Measurements from ENCODE around the gene MACROD2. TPM values are rescaled to one million over a fixed set of nuclear protein-coding genes. Genes with fewer than 3 reads are reported as not detected.

Gene MACROD2
- total RNA-seq, 1 experiment from 2014 or later = 3.7 TPM

GRCh38 chr20:14688005-14688404 is 692.7 kb downstream of the MACROD2 start (continued):
- TF ChIP-seq SIN3A (IDR thresholded peaks at IDR 0.05; ENCODE audit: low read depth) = no peak
- TF ChIP-seq JUND (IDR thresholded peaks at IDR 0.05) = no peak

- DNase-seq (ENCODE audit: low read depth, low spot score) = no peak
- H4K20me1 ChIP-seq (ENCODE audit: insufficient read depth) = no peaks in the 10 kb centered on the region
- no peaks in the 10 kb centered on the region for H3K9me3 ChIP-seq (ENCODE audit: control insufficient read depth in 1 of 2, insufficient read depth in 1 of 2, low read depth in 1 of 2, low read length in 2 of 2)
- H3K4me3 ChIP-seq (replicated peaks in 1 of 2; ENCODE audit: low read depth in 1 of 2, low read length in 2 of 2) = no peak overlapping the region
- no peaks in the 10 kb centered on the region for H3K9me2 ChIP-seq (ENCODE audit: insufficient read depth)
- no peak overlapping the region for H3K9ac ChIP-seq (ENCODE audit: low read length)
- H3K36me3 ChIP-seq (ENCODE audit: control insufficient read depth in 1 of 2, insufficient read depth in 2 of 2, low read length in 2 of 2) = no peaks in the 10 kb centered on the region
- H3K27ac ChIP-seq (ENCODE audit: low read depth, low read length) = no peak overlapping the region
- H2AFZ ChIP-seq (ENCODE audit: low read depth, low read length, poor library complexity, severe bottlenecking) = no peak overlapping the region
- no peaks in the 10 kb centered on the region for H3K4me1 ChIP-seq (ENCODE audit: control insufficient read depth in 1 of 2, insufficient read depth in 2 of 2, low read length in 2 of 2)
- no peaks in the 10 kb centered on the region for H3K27me3 ChIP-seq (ENCODE audit: insufficient read depth, low read length)
- ChIA-PET POLR2A (no interaction called here), CTCF (no interaction called here), RAD21 (ENCODE audit: low non-redundant PET in 1 of 2, low total read pairs in 2 of 2, uncharacterized antibody in 2 of 2, unreplicated experiment in 2 of 2) (no interaction called here)
- no peaks in the 10 kb centered on the region for H3K79me2 ChIP-seq (ENCODE audit: insufficient read depth, low read length)
- TF ChIP-seq FOSL1 (IDR thresholded peaks at IDR 0.05; ENCODE audit: low read depth) = no peak
- TF ChIP-seq YY1 (IDR thresholded peaks at IDR 0.05; ENCODE audit: extremely low read depth, insufficient replicate concordance, low read depth, low read length) = no peak
- no peak for TF ChIP-seq RAD21 (IDR thresholded peaks at IDR 0.05; ENCODE audit: low read depth)
- no peak for TF ChIP-seq ATF3 (IDR thresholded peaks at IDR 0.05)
- TF ChIP-seq EZH2phosphoT487 (IDR thresholded peaks at IDR 0.05; ENCODE audit: borderline replicate concordance) = no peak
- TF ChIP-seq SIN3A (IDR thresholded peaks at IDR 0.05; ENCODE audit: low read depth) = no peak
- no peak for TF ChIP-seq ZNF274 (IDR thresholded peaks at IDR 0.05; ENCODE audit: low read depth, low read length)
- no peak for TF ChIP-seq SP1 (IDR thresholded peaks at IDR 0.05; ENCODE audit: low read depth)
- no TSS peak for BruUV-seq (replicated peaks)
- intact Hi-C loops (cut with micrococcal nuclease) = no loop called here
- no peak for ATAC-seq
- no peak overlapping the region for H3K4me2 ChIP-seq (ENCODE audit: low read length)
These were observed 696.7 kb downstream of the MACROD2 start for GRCh38 chr20:14691994-14692393.

- RAD21 ChIA-PET (ENCODE audit: low non-redundant PET in 1 of 2, low total read pairs in 2 of 2, uncharacterized antibody in 2 of 2, unreplicated experiment in 2 of 2) = no interaction called here
- CTCF ChIA-PET = no interaction called here
- TF ChIP-seq REST (IDR thresholded peaks at IDR 0.05; ENCODE audit: low read depth) (no peak), FOSL1 (IDR thresholded peaks at IDR 0.05; ENCODE audit: low read depth) (no peak), POLR2AphosphoS5 (IDR thresholded peaks at IDR 0.05; ENCODE audit: low read depth, low read length) (no peak), CEBPB (IDR thresholded peaks at IDR 0.05; ENCODE audit: low read depth) (no peak), RAD21 (IDR thresholded peaks at IDR 0.05; ENCODE audit: low read depth) (no peak), JUND (IDR thresholded peaks at IDR 0.05) (no peak), EGR1 (IDR thresholded peaks at IDR 0.05; ENCODE audit: low read depth) (no peak), TCF7L2 (IDR thresholded peaks at IDR 0.05; ENCODE audit: borderline replicate concordance, extremely low read depth, insufficient read depth, insufficient read length) (no peak), EZH2 (IDR thresholded peaks at IDR 0.05) (no peak)
These were observed 701.2 kb downstream of the MACROD2 start for GRCh38 chr20:14696478-14696877.

More at GRCh38 chr20:14696478-14696877, 701.2 kb downstream of the MACROD2 start:
- no peaks in the 10 kb centered on the region for H3K36me3 ChIP-seq (ENCODE audit: control insufficient read depth in 1 of 2, insufficient read depth in 2 of 2, low read length in 2 of 2)
- no peaks in the 10 kb centered on the region for H3K9me2 ChIP-seq (ENCODE audit: insufficient read depth)
- no peaks in the 10 kb centered on the region for H3K4me1 ChIP-seq (ENCODE audit: control insufficient read depth in 1 of 2, insufficient read depth in 2 of 2, low read length in 2 of 2)
- H3K27ac ChIP-seq (ENCODE audit: low read depth, low read length) = no peak overlapping the region
- no peaks in the 10 kb centered on the region for H4K20me1 ChIP-seq (ENCODE audit: insufficient read depth)
- POLR2A ChIA-PET = no interaction called here
- H3K4me3 ChIP-seq (replicated peaks in 1 of 2; ENCODE audit: low read depth in 1 of 2, low read length in 2 of 2) = no peak overlapping the region
- intact Hi-C loops (cut with micrococcal nuclease) = no loop called here
- H3K27me3 ChIP-seq (ENCODE audit: insufficient read depth, low read length) = no peaks in the 10 kb centered on the region
- DNase-seq (ENCODE audit: low read depth, low spot score) (no peak), ATAC-seq (no peak)
- H3K9ac ChIP-seq (ENCODE audit: low read length) = no peak overlapping the region
- no peaks in the 10 kb centered on the region for H3K9me3 ChIP-seq (ENCODE audit: control insufficient read depth in 1 of 2, insufficient read depth in 1 of 2, low read depth in 1 of 2, low read length in 2 of 2)
- no peak overlapping the region for H3K4me2 ChIP-seq (ENCODE audit: low read length)
- BruUV-seq (replicated peaks) = no TSS peak
- no peak overlapping the region for H2AFZ ChIP-seq (ENCODE audit: low read depth, low read length, poor library complexity, severe bottlenecking)
- H3K79me2 ChIP-seq (ENCODE audit: insufficient read depth, low read length) = no peaks in the 10 kb centered on the region

All from HCT116 (cell line).